ENCODE data around the gene ORC5.

Gene ORC5

GRCh38 chr7:104127204-104127603 is 80.6 kb downstream of the ORC5 start:
- Mint-ChIP-seq H3K9me3 (peaks cover 1% of the 10 kb centered on the region), H3K4me1 (ENCODE audit: low read depth) (no peaks in the 10 kb centered on the region), H3K36me3 (ENCODE audit: low read depth) (peaks cover 72% of the 10 kb centered on the region), H3K27ac (no peak overlapping the region), H3K4me3 (no peak overlapping the region), H3K27me3 (no peaks in the 10 kb centered on the region)
- DNase-seq = no peak

DNA sequence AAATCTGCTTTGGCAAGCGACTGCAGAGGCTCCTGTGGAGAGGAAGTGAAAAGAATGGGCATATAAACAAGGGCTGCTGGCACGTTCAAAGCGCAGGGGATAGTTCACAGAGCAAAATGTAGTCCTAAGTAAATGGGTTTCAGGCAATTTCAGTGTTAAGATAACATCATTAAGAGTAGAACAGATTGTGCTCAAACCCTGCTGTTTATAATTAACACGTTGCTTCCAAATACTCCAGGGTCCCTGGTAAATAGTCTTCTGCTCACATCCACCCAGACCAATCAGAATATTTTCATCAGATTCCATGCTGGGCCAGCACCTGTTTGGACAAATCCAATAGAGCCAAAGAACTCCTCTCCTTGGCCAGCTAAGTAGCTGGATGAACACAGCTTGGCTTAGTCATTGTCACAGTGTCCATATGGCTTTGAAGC is 81.4 kb downstream of the ORC5 start:
- no peak overlapping the region for H3K4me3 Mint-ChIP-seq
- H3K9me3 Mint-ChIP-seq = peaks cover 6% of the 10 kb centered on the region
- H3K27me3 Mint-ChIP-seq = no peaks in the 10 kb centered on the region
- no peaks in the 10 kb centered on the region for H3K4me1 Mint-ChIP-seq (ENCODE audit: low read depth)
- no peak overlapping the region for H3K27ac Mint-ChIP-seq
- DNase-seq = no peak
- peaks cover 71% of the 10 kb centered on the region for H3K36me3 Mint-ChIP-seq (ENCODE audit: low read depth)

DNA sequence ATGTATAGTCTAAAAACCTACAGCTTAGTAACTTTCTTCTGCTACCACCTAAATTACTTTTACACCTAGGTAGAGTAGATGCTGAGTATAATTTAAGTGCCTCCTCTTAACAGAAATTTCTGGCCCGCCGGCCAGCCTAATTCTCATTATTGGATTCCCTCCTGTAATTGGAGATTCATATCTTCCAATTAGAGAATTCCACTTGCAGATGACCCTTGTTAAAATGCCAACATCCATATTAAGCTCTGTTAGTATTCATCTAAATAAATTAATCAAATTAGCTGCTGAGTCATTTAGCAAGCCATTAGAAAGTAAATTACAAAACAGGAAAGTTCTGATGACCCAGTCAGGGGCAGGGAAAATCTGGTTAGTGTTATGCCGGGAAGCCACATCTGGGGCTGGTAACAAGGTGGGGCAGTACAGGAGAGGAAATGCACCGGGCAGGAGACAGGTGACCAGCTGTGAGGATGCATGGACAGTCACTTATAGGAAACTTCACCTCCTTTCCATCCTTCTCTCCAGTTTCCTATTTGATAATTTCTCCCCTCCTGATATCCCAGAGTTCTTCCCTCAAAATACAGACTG is 82.8 kb downstream of the ORC5 start:
- Mint-ChIP-seq H3K4me1 (ENCODE audit: low read depth) (no peaks in the 10 kb centered on the region), H3K36me3 (ENCODE audit: low read depth) (peaks cover 56% of the 10 kb centered on the region), H3K27ac (no peak overlapping the region), H3K4me3 (no peak overlapping the region), H3K9me3 (peaks cover 12% of the 10 kb centered on the region), H3K27me3 (no peaks in the 10 kb centered on the region)
- DNase-seq = no peak

DNA sequence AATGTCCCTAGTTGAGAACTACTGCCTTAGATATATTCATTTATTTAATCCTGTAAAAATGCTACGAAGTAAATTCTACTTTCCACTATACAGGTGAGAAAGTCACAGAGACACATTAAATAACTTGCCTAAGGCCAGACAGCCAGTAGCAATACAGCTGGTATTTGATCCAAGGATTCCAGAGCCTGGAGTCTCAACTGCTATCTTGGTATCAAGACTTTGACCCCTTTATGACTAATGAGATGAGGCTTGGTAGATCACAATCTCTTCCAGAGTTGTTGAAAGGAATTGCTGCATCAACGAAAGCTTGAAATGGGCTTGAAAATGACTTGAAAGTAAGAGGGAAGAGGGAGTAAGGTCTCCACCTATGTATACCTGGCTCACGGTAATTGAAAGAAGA is 83.3 kb downstream of the ORC5 start:
- Mint-ChIP-seq H3K27me3 (no peaks in the 10 kb centered on the region), H3K4me3 (no peak overlapping the region), H3K36me3 (ENCODE audit: low read depth) (peaks cover 51% of the 10 kb centered on the region), H3K27ac (no peak overlapping the region), H3K9me3 (peaks cover 12% of the 10 kb centered on the region), H3K4me1 (ENCODE audit: low read depth) (no peaks in the 10 kb centered on the region)
- no peak for DNase-seq

DNA sequence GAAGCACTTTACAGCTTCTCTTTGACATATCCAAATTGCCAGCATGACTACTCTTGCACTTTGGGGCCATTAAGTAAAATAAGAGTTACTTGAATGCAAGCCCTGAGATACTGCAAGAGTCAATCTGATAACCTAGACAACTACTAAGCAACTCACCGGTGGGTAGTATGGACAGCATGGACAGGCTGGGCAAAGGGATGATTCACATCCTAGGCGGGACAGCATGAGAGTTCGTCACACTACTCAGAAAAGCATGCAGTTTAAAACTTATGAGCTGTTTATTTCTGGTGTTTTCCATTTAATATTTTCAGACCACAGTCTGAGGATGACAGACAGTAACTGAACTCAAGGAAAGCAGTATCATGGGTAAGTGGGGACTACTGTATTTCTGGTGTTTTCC is 84.0 kb downstream of the ORC5 start:
- Mint-ChIP-seq H3K27me3 (no peaks in the 10 kb centered on the region), H3K9me3 (peaks cover 12% of the 10 kb centered on the region), H3K36me3 (ENCODE audit: low read depth) (peaks cover 45% of the 10 kb centered on the region), H3K4me1 (ENCODE audit: low read depth) (no peaks in the 10 kb centered on the region), H3K4me3 (no peak overlapping the region), H3K27ac (no peak overlapping the region)
- DNase-seq = no peak

DNA sequence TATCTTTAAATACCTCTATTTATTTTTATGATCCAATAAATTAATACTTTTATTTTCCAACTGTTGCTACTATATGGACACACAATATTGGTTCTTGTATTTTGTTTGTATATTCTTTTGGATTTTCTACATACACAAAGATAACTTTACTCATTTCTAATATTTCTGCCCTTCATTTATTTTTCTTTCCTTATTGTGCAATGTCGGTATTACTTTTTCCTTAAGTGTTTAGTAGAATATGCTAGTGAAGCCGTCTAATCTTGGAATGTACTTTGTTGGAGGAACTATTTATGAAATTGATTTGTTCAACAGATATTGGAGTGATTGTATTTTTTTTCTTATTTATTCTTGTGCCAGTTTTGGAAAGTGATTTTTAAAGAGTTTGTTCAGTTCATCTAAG is 94.0 kb downstream of the ORC5 start:
- DNase-seq = no peak
- no peak overlapping the region for H3K4me3 Mint-ChIP-seq
- peaks cover 2% of the 10 kb centered on the region for H3K27me3 Mint-ChIP-seq
- H3K27ac Mint-ChIP-seq = no peak overlapping the region
- no peaks in the 10 kb centered on the region for H3K4me1 Mint-ChIP-seq (ENCODE audit: low read depth)
- no peaks in the 10 kb centered on the region for H3K36me3 Mint-ChIP-seq (ENCODE audit: low read depth)
- H3K9me3 Mint-ChIP-seq = no peaks in the 10 kb centered on the region

- Mint-ChIP-seq H3K36me3 (ENCODE audit: low read depth) (no peaks in the 10 kb centered on the region), H3K9me3 (no peaks in the 10 kb centered on the region), H3K27me3 (peaks cover 2% of the 10 kb centered on the region), H3K27ac (no peak overlapping the region), H3K4me1 (ENCODE audit: low read depth) (no peaks in the 10 kb centered on the region), H3K4me3 (no peak overlapping the region)
- no peak for DNase-seq
These were observed 95.2 kb downstream of the ORC5 start for GRCh38 chr7:104112623-104113022.

- Mint-ChIP-seq H3K4me1 (ENCODE audit: low read depth) (no peaks in the 10 kb centered on the region), H3K27me3 (peaks cover 2% of the 10 kb centered on the region), H3K27ac (no peak overlapping the region), H3K36me3 (ENCODE audit: low read depth) (no peaks in the 10 kb centered on the region), H3K4me3 (no peak overlapping the region), H3K9me3 (no peaks in the 10 kb centered on the region)
- DNase-seq = no peak
These were observed 96.5 kb downstream of the ORC5 start for GRCh38 chr7:104111271-104111670.

GRCh38 chr7:104106108-104106905 is 101.5 kb downstream of the ORC5 start:
- no peak for DNase-seq
- Mint-ChIP-seq H3K4me1 (ENCODE audit: low read depth) (no peaks in the 10 kb centered on the region), H3K27me3 (peaks cover 2% of the 10 kb centered on the region), H3K27ac (no peak overlapping the region), H3K4me3 (no peak overlapping the region), H3K9me3 (no peaks in the 10 kb centered on the region), H3K36me3 (ENCODE audit: low read depth) (no peaks in the 10 kb centered on the region)

GRCh38 chr7:104098890-104099289 is 108.9 kb downstream of the ORC5 start:
- Mint-ChIP-seq H3K27ac (no peak overlapping the region), H3K4me1 (ENCODE audit: low read depth) (no peaks in the 10 kb centered on the region), H3K9me3 (no peaks in the 10 kb centered on the region), H3K4me3 (no peak overlapping the region), H3K27me3 (peaks cover 11% of the 10 kb centered on the region), H3K36me3 (ENCODE audit: low read depth) (no peaks in the 10 kb centered on the region)
- no peak for DNase-seq

- no peak for DNase-seq
- Mint-ChIP-seq H3K27me3 (peaks cover 22% of the 10 kb centered on the region), H3K4me1 (ENCODE audit: low read depth) (no peaks in the 10 kb centered on the region), H3K27ac (no peak overlapping the region), H3K9me3 (no peaks in the 10 kb centered on the region), H3K4me3 (no peak overlapping the region), H3K36me3 (ENCODE audit: low read depth) (no peaks in the 10 kb centered on the region)
These were observed 111.1 kb downstream of the ORC5 start for GRCh38 chr7:104096683-104097082.

DNA sequence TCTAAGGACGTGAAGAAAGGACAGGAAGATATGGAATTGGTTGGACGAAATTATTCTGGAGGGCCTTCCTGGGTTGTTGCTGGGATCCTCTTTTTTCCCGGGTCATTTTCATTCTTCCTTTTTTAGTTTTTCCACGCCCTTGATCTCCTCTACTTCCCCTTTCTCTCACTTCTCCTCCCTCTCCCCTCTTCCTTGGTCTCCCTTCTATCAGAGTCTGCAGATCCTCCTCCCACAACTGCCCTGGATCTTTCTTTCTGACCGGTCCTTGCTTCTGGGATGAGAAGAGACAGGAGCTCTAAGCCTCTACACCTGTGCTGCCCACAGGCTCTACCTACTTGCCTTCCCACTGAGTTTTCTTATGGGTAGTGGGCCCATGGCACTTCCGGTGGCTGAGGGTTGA is 114.7 kb downstream of the ORC5 start:
- H3K9me3 Mint-ChIP-seq = no peaks in the 10 kb centered on the region
- no peak for DNase-seq
- H3K4me3 Mint-ChIP-seq = no peak overlapping the region
- H3K36me3 Mint-ChIP-seq (ENCODE audit: low read depth) = no peaks in the 10 kb centered on the region
- no peaks in the 10 kb centered on the region for H3K4me1 Mint-ChIP-seq (ENCODE audit: low read depth)
- no peak overlapping the region for H3K27ac Mint-ChIP-seq
- H3K27me3 Mint-ChIP-seq = peaks cover 35% of the 10 kb centered on the region

GRCh38 chr7:104091242-104091641 is 116.6 kb downstream of the ORC5 start:
- Mint-ChIP-seq H3K4me3 (no peak overlapping the region), H3K27me3 (peaks cover 34% of the 10 kb centered on the region), H3K4me1 (ENCODE audit: low read depth) (no peaks in the 10 kb centered on the region), H3K9me3 (no peaks in the 10 kb centered on the region), H3K27ac (no peak overlapping the region), H3K36me3 (ENCODE audit: low read depth) (no peaks in the 10 kb centered on the region)
- no peak for DNase-seq

GRCh38 chr7:104089612-104090011 is 118.2 kb downstream of the ORC5 start:
- Mint-ChIP-seq H3K36me3 (ENCODE audit: low read depth) (no peaks in the 10 kb centered on the region), H3K27ac (no peak overlapping the region), H3K27me3 (peaks cover 32% of the 10 kb centered on the region), H3K4me3 (no peak overlapping the region), H3K9me3 (no peaks in the 10 kb centered on the region), H3K4me1 (ENCODE audit: low read depth) (no peaks in the 10 kb centered on the region)
- no peak for DNase-seq

GRCh38 chr7:104089061-104089460 is 118.8 kb downstream of the ORC5 start:
- H3K4me1 Mint-ChIP-seq (ENCODE audit: low read depth) = no peaks in the 10 kb centered on the region
- peaks cover 30% of the 10 kb centered on the region for H3K27me3 Mint-ChIP-seq
- H3K36me3 Mint-ChIP-seq (ENCODE audit: low read depth) = no peaks in the 10 kb centered on the region
- no peaks in the 10 kb centered on the region for H3K9me3 Mint-ChIP-seq
- no peak for DNase-seq
- H3K27ac Mint-ChIP-seq = no peak overlapping the region
- H3K4me3 Mint-ChIP-seq = no peak overlapping the region

Measured in activated T-cell treated with anti-CD3 and anti-CD28 coated beads, Interleukin-2, amount 50 U/mL, for 24 hours (primary cell).